AG20443 (cell line): ENCODE measurements around the gene ZNF850.
"Not testable (repeated sequence)": the region's sequence is repeated elsewhere in the genome, so short reads cannot be mapped to it uniquely, and the experiment has no call there.

Experiments used
- DNase-seq: peaks from one replicate; pipeline ENCODE4 v3.0.0; 2012; ENCODE audit warnings: low spot score, mixed read lengths

ZNF850 gene

GRCh38 chr19:36772311-36773222 lies at the start of gene ZNF850:
ZNF850 (minus strand) TSS chr19:36772807; CDS start chr19:36762606, 10,201 bp downstream.
- peak; percentile 95 for DNase-seq

- no peak for DNase-seq
Observed at GRCh38 chr19:36821758-36822157, 49.2 kb upstream of the ZNF850 start.

GRCh38 chr19:36819130-36819630 lies 46.6 kb upstream of the ZNF850 start:
- no peak for DNase-seq

GRCh38 chr19:36807029-36807428 lies 34.4 kb upstream of the ZNF850 start:
- DNase-seq: no peak

- DNase-seq: no peak
Observed at GRCh38 chr19:36805364-36805763, 32.8 kb upstream of the ZNF850 start.

GRCh38 chr19:36797786-36798108 lies 25.1 kb upstream of the ZNF850 start:
- no peak for DNase-seq

GRCh38 chr19:36796714-36796992 lies 24.0 kb upstream of the ZNF850 start:
- DNase-seq: no peak

GRCh38 chr19:36791420-36792141 lies 19.0 kb upstream of the ZNF850 start:
- peak; percentile 10 for DNase-seq

GRCh38 chr19:36775768-36776167 lies 3.2 kb upstream of the ZNF850 start:
- peak; percentile 20 for DNase-seq

- DNase-seq: no peak
Observed at GRCh38 chr19:36773223-36773579, 594 bp upstream of the ZNF850 start.

- DNase-seq: peak; percentile 63
Observed at GRCh38 chr19:36771261-36772231, 1.1 kb downstream of the ZNF850 start.

GRCh38 chr19:36750066-36750691 lies 22.4 kb downstream of the ZNF850 start:
- DNase-seq: no peak

GRCh38 chr19:36749613-36750012 lies 23.0 kb downstream of the ZNF850 start:
- not testable (repeated sequence) for DNase-seq

- DNase-seq: no peak
Observed at GRCh38 chr19:36748431-36749275, 24.0 kb downstream of the ZNF850 start.

GRCh38 chr19:36747750-36748149 lies 24.9 kb downstream of the ZNF850 start:
- no peak for DNase-seq

GRCh38 chr19:36745870-36746269 lies 26.7 kb downstream of the ZNF850 start:
- no peak for DNase-seq

- DNase-seq: not testable (repeated sequence)
Observed at GRCh38 chr19:36736166-36736565, 36.4 kb downstream of the ZNF850 start.

- DNase-seq: no peak
Observed at GRCh38 chr19:36719687-36720556, 52.7 kb downstream of the ZNF850 start.

GRCh38 chr19:36709423-36709822 lies 63.2 kb downstream of the ZNF850 start:
- no peak for DNase-seq

- no peak for DNase-seq
Observed at GRCh38 chr19:36707134-36707533, 65.5 kb downstream of the ZNF850 start.
